Stimulated activated CD4-positive, alpha-beta T cell treated with anti-CD3 and anti-CD28 coated beads, Interleukin-2, amount 100 ng/mL, for 24 hours (primary cell): ENCODE measurements around the gene RAPGEF2.

ENCODE experiments used
- DNase-seq, 2 donors: peaks; one replicate each; pipeline ENCODE4 v3.0.0-alpha.2; 2020

Gene RAPGEF2

DNA sequence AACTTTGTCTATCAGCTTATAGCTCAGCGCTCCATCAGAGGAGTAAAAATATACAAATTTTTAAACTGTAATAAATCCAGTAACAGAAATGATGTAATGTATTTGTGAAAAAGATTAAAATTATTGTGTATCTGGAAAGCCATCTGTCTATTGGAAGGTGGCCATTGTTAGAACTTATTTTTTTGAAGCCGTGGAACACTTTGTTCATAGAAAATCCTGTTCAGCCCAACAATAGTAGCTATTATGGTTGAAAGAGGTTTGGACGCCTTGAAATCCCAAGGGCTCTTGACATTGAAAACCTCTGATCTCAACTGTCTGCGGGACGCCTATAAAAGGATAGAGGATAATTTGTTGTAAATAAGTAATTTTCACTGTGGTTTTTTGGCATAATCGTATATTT, 98.3 kb downstream of the RAPGEF2 start:
- DNase-seq = no peak

DNA sequence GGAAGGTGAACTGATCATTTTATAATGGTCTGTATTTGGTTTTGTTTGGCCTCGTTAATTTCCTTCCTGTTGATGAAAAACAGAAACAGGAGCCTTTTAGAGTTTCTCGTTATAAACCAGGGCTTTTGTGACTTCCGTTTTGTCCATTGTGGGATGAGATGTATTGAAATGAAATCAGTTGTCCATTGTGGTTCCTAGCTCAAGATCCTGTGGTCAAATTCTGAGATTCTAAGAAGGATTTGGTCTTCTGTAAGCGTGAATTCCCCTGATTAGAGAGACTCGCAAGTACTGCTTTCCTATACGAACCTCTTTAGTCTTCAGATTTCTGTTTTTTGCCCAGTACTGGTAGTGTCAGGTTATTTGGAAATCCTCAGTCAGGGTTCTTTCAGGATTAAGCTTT, 101.7 kb downstream of the RAPGEF2 start:
- DNase-seq = no peak

DNA sequence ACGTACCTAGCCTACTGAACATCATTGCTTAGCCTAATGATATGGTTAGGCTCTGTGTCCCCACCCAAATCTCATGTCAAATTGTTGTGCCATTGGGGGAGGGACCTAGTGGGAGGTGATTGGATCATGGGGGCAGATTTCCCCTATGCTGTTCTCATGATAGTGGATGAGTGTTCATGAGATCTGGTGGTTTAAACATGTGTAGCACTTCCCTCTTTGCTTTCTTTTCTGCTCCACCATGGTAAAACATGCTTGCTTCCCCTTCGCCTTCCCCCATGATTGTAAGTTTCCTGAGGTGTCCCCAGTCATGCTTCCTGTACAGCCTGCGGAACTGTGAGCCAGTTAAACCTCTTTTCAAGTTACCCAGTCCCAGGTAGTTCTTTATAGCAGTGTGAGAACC, 102.6 kb downstream of the RAPGEF2 start:
- no peak for DNase-seq

DNA sequence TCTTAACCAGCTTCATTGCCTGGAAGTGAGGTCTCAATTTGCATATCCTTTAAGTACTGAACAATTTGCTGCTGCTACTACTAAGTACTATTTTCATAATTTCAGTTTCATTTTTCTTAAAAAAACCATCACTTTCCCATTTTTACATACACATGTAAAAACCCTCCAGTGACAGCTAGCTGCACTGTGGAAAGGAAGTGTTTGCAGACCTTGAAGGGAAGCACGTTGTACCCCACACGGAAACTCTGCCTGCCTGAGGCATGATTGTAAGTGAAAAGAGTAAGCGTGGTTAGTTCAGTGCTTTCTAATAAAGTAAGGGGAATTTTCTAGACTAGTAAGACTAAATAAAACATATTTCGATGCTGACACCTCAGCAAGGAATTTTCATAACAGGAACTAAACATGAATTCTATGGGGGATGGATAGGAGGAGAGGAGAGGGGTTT, 103.6 kb downstream of the RAPGEF2 start:
- peak; percentile 52 to 62 for DNase-seq

DNA sequence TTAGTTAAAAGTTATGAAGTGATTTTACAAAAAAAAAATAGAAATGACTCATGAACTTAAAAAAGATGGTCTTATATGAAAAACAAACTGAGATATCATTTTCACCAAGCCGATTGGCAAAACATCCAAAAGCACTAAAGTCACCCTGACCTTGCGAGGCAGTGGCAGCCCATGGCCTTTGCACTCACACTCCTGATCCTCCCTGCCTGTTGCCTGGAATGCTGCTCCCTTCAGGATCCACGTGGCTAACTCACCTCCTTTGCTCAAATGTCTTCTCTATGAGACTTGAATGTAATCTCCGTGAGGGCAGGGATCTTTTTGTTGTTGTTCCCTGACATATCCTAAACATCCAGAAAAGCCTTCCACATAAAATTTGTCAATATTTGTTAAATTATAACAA, 106.4 kb downstream of the RAPGEF2 start:
- no peak for DNase-seq

DNA sequence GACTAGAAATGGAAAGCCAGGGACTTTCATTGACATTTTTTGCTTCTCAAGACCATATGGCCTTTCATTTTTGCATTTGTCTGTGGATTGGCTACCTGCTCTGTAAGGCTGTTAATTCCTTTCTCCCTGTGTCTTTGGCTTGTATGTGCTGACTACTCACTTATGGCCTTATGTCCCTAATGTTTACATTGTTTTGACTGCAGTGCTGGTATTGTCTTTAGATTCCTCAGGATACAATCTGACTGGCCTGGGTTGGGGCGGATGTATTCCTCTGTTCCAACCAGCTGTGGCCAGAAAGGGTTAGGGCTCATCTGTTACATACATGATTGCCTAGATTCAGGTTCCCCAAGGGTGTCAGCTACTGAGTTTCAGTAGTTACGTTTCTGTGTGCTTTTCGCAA, 108.1 kb downstream of the RAPGEF2 start:
- DNase-seq = no peak

DNA sequence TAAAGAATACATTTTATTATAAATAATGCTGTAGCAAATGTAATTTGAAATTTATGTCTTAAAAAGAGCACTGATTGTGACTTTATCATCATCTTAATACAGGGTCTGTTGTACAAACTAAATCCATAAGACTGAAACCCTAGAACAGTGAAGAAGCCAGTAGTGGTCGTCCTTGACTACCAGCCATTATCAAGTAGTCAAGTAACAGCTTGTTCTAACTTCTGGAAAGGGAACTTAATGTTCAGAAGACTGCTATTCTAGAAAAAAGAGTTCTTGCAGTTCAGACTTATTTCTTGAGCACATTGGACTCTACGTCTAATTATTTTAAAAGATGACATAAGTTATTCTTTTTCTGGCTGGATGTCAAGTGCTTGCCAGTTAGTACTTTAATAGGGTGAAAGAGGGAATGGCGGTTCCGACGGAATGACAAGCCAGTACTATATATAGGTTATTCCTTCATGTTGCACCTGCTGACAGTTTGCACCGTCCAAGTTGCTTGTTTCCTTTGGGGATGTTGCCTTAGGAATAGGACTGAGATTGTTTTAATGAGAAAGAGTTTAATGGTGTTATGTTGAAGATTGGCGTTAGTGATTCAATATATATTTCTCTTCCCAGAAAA, 109.9 kb downstream of the RAPGEF2 start:
- no peak for DNase-seq

DNA sequence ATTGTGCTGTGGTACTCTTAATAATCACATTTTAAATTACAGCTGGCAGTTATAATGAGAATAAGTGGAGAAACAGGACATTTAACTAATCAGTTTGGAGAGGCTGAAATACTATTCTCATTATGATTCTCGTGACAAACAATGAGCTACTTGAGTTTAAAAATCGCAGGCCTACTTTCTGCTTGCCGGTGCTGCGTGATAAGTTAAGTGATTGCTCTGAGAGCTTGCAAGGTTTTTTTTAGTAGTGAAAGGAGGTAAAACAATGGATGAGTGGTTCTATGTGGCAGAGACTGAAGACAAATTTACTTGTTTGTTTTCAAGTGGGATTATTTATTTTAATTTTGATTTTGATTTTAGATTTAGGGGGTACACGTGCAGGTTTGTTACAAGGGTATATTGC, 114.0 kb downstream of the RAPGEF2 start:
- no peak for DNase-seq

DNA sequence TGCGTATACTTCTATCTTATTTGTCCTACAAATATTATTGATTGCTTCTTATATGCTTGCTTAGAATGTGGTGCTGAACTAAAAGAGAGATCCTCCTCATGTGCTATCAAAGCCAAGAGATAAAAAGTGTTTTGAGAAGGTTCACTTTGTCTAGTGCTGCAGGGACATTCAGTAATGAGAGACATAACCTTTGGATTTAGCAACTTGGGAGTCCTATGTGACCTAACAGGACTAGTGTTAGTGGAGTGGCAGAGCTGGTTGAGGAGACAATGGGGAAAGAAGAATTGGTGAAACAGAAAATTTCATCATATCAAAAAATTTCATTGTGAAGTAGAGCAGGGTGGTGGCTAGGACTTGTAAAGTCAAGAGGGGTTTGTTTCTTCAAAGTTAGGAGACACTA, 117.0 kb downstream of the RAPGEF2 start:
- DNase-seq = no peak

DNA sequence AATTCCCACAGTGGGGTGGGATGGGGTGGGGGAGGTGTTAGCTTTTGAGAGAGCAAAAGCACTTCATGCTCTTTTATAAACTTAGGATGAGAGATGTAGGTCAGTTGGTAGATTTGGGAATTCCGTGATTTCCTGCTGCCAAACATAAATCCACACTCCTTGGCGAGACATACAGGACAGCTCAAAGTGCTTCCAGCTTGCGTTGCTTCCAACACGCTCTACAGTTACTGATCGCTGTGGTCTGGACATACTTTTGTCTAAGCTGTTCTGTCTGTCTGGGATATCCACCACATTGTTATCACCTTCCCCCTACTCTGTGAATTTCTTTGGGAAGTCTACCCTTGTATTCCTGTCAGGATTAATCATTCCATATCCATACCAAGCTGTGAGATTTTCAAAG, 117.5 kb downstream of the RAPGEF2 start:
- no peak for DNase-seq

DNA sequence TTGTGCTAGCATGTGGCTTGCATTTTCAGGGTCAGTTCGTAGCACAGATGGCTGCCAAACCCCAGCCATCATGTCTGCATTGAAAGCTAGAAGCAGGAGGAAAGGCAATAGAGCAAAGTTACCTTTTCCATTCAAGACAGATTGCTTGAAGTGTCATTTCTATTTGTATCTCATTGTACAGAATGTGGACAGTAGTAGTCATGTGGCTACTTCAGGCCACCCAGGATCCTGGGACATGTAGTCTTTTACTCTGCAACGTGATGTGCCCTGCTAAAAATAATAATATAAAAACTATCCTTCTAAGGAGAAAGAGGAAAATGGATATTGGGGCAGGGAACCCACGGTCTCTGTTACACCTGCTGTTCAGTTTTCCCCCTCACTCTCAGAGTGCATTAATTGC, 118.4 kb downstream of the RAPGEF2 start:
- DNase-seq = no peak

DNA sequence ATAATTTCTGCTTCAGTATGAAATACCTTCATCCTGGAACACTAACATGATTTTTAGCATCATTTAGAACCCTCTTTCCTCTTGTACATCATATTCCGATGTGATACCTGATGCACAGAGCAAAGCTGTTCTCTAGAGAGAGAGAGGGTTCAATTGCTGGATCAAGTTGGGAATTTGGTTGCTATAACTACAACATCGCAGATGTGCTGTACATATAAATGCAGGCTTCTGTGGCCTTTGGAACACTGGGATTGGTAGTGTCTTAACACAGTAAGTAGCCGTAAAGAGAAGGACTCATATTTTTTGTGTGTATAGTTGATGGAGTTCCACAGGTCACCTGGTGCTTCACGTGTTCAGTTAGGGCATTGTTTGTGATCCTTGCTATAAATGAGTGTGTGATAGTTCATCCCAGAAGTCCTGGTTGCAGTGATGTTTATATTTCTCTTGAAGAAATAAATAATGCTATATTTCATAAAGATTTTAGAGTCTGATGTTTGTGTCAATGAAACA, 119.2 kb downstream of the RAPGEF2 start:
- no peak for DNase-seq

DNA sequence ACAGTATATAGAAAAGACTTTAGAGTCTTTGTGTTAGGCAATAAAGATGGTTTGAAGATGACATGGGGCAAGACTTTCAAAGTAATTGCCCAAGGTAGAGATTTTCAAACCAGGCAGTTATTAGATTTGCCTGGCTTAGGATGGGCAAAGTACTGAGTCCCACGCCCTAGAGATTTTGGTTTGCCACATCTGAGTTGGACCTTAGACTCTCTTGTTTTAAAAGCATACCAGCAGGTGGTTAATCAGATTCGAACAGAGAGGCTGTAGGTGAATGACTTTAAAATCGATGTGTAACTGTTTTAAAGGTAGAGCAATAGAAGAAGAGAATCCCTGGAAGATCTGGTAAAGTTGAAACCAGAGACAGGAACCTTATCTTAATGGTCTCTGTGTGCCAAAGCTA, 121.5 kb downstream of the RAPGEF2 start:
- DNase-seq = no peak

DNA sequence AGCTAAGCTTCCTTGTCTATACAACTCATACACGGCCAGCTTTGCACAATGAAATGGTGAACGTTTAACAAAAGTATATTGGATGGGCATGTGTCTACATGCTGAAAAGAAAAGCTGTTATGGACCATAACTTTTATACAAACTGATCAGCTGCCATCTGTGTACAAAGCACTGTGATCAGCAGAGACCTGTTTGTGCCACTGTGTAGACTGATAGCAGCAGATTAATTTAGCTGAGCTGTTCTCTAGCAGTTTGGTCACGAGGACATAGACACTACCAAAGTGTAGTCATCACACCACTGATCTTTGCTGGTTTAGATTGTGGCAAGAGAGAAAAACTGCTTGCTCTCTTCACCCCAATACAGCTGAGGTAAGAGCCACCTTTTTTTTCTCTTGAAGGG, 124.5 kb downstream of the RAPGEF2 start:
- DNase-seq = no peak

DNA sequence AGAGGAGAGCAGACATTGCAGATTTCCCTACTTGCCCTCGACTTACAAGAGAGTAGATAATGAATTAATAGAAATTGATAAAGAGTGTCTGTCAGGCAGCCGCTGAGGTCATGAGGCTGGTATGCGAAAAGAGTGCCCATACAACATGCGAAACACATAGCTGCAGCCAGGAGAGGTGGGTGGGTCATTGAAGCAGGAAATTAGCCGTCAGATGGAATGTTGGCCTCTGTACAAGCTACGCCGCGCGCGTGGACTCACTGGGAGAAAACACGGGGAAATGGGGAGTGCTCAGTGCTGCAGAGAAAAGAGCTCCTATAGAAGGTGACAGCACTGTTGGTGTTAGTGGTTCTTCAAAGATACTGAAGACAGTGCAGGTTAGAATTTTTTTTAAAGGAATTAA, 125.1 kb downstream of the RAPGEF2 start:
- no peak for DNase-seq

DNA sequence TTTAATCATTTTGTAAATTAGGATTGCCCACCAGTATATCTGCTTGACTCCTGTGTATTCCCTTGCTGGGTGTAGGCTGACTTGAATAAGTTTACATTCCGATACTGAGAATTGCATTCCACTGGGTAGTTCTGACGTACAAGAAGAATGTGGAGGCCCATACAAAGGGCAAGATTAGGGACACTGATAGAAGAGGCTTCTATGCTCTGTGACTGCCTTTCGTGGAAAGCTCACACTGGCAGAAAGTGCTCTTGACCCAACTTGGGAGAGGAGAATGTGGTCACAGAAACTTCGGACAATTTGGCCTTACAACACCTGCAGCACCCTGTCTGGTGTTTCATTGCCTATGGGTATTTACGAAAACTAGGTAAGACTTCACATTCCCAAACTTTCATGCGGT, 126.3 kb downstream of the RAPGEF2 start:
- DNase-seq = no peak

DNA sequence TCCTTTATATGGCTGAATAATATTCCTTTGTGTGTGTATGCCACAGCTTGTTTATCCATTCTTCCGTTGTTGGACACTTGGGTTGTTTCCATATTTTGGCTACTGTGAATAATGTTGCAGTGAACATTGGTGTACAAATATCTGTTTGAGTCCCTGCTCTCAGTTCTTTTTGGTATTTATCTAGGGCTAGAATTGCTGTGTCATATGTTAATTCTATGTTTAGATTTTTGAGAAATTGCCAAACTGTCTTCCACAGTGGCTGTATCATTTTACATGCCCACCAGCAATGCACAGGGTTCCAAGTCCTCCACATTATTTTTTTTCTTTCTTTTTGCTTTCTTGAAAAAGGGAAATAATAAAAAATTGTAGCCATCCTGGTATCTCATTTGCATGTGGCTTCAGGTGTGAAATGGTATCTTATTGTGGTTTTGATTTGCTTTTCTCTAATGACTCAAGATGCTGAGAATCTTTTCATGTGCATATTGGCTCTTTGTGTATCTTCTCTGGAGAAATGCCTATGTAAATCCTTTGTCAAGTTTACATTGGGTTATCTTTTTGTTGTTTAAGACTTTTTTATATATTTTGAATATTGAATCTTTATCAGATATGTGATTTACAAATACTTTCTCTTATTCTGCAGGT, 129.7 kb downstream of the RAPGEF2 start:
- no peak for DNase-seq

DNA sequence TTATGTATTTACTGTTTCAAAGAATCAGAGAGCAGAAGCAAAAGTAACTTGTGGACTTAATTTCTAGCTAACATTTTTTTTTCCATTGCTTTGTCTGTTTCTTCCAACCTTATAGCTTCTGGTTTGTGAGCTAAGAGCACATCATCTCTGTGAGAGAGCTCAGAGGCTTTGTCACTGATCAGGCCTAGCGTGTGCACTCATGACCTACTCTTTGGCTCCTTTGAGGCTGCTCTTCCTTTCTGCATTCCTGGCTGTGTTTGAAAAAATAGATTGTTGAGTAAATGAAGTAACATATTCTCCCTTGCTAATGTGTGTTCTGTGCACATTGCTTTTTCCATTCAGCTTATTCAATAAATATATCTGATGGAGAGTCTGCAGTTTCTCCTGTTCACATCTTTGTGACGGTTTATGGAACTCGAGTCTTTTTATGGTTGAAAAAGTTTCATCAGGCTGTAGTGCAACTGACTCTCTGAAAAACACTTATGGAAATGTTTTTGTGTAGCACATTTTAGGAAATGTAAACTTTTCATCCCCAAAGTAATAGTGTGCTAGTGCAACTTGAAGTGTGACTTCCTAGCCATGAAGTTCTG, 133.0 kb downstream of the RAPGEF2 start:
- DNase-seq = no peak

DNA sequence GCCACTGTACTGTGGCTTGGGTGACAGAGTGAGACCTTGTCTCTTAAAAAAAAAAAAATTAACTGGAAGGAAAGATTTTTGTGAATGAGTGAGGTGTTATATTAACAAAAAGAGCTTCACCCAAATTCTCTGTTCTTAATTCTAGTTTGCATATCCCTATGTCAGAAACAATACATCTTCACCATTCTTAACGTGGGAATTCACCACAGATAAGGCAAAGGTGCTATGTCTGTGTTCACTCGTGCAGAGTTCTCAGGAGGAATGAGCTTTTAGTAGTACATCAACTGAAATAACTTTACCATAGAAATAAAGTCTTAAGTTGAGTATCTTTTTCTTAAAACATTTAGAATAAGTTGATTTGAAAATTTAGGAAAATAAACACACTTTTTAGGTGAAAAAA, 135.1 kb downstream of the RAPGEF2 start:
- DNase-seq = no peak

DNA sequence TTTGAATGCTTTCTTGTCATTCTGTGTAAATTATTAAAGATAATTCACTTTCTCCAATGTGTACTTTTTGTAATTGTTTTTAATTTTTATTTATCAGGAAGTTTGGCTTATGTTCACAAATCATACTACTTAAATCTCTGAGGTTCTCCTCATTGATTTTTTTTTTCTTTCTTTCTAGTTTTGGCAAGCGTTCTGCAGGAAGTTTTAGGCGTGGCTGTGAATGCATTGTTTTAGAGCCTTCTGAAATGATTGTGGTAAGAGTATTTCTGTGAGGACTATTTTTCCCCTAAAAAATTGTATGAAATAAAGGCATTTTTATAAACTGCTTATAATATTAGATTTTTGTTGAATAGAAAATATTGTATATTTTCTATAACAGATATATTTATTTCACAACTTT, 135.8 kb downstream of the RAPGEF2 start:
- DNase-seq = no peak

DNA sequence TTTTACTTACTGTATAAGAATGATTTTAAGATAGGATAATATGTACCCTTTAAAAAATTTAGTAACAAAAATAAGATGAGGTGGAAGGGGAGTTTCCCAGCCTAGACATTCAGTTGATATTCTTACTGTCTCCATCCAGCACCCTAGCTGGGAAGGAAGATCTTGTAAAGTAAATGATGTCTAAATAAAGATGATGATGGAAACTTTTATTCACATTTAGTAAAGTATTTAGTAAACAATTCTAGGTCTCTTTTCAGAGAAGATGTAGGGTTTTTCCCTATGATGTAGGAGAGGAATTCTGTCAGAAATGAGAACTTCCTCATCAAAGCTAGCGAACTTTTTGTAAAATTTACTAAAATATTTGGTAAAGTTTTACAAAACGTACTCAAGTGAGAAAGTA, 136.8 kb downstream of the RAPGEF2 start:
- no peak for DNase-seq

DNA sequence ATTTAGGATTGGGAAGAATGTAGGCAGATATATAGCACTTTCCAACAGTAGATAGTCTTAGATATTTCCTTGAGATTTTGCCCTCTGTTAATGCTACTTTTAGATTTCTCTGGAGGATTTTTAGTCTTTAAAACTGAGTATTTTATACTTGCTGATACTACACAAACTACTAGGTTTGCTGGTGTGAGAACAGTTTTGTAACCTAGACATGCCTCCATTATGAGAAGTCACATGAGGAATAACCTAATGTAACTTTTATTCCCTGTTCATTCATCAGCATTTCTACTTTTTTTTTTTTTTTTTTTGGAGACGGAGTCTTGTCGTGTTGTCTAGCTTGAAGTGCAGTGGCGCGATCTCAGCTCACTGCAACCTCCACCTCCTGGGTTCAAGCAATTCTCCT, 137.2 kb downstream of the RAPGEF2 start:
- no peak for DNase-seq

DNA sequence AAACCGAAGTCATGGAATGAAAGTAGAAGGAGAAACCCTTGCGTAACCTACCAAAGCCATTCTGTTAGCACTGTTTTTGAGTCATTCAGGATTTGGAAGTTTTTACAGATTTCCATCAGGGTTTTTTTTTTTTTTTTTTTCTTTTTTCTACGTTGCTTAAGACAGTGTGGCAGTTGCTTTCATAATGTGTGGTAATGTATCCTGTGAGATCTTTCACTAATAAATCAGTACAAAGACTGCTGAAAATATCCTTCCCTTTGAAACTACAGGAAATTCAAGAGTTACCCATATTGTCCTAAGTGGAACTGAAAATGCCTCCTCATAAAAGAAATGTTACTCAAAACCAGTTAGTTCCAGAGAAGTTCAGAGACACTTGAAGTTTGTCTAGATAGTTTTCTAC, 137.8 kb downstream of the RAPGEF2 start:
- no peak for DNase-seq

DNA sequence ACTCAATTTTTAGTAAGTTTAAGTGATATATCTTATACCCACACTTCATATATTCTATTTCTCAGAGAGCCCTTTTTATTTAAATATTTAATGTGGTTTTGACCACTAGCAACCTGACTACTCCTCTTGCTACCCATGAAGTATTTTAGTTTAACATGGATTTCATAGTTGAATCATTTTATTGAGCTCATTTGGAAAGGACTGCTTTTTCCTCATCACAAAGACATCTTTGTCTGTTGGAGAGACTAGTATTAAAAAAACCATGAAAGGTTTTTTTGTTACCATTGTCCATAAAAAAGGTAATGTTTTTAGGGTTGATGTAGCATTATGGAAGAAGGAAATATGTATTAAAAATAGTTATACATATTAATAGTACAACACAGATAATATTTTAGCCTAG, 139.5 kb downstream of the RAPGEF2 start:
- no peak for DNase-seq
